KOPT-K1 (cell line): ENCODE measurements around the gene FMNL3.
"Not testable (repeated sequence)": the region's sequence is repeated elsewhere in the genome, so short reads cannot be mapped to it uniquely, and the experiment has no call there.

Experiments
- H3K27ac ChIP-seq: fragments of 200-600 bp; sonication (generic); 2 replicates; pipeline ENCODE4 v1.5.1; 2016; ENCODE audit warnings: antibody characterized with exemption, mild to moderate bottlenecking, low read depth, low read length; ENCODE audit not compliant: poor library complexity, severe bottlenecking
- H3K36me3 ChIP-seq: fragments of 200-600 bp; sonication (generic); 2 replicates; pipeline ENCODE4 v1.5.1; 2017; ENCODE audit warnings: antibody characterized with exemption, mild to moderate bottlenecking, low read length, moderate library complexity; ENCODE audit not compliant: insufficient read depth
- H3K9me3 ChIP-seq: fragments of 200-600 bp; sonication (generic); 2 replicates; pipeline ENCODE4 v1.5.1; 2017; ENCODE audit warnings: antibody characterized with exemption, low read length, mild to moderate bottlenecking; ENCODE audit not compliant: insufficient read depth, poor library complexity, severe bottlenecking

Gene FMNL3

DNA sequence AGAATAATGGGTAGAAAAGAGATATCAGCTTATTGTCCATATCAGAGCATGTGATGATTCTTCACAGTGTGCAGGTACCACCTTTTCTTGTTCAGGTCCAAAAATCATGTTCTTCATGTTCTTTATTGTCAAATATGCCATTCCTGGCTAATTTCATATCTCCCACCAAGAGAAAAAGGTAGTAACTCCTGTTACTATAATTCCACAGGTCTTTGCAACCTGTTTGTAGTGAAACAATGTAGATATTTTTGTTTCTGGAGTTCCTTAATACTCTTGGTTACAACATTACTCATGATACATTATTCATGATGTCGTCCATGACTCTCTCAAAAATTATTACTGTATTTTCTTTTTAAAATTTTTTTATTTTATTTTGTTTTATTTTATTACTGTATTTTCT, 22.8 kb upstream of the FMNL3 start:
- Histone ChIP-seq H3K27ac (no peak overlapping the region), H3K9me3 (peaks cover under 1% of the 10 kb centered on the region), H3K36me3 (no peaks in the 10 kb centered on the region)

DNA sequence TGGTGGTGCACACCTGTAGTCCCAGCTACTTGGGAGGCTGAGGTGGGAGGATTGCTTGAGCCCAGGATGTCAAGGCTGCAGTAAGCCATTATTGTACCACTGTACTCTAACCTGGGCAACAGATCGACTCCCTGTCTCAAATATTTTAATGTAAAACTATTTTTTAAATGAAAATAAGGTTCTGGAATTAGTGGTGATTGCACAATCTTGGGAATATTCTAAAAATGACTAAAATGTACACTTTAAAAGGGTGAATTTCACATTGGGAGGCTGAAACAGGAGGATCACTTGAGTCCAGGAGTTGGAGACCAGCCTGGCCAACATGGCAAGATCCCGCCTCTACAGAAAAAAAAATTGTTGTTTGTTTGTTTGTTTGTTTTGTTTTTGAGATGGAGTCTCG, 21.2 kb upstream of the FMNL3 start:
- H3K27ac ChIP-seq: no peak overlapping the region
- H3K36me3 ChIP-seq: no peaks in the 10 kb centered on the region
- H3K9me3 ChIP-seq: no peaks in the 10 kb centered on the region

DNA sequence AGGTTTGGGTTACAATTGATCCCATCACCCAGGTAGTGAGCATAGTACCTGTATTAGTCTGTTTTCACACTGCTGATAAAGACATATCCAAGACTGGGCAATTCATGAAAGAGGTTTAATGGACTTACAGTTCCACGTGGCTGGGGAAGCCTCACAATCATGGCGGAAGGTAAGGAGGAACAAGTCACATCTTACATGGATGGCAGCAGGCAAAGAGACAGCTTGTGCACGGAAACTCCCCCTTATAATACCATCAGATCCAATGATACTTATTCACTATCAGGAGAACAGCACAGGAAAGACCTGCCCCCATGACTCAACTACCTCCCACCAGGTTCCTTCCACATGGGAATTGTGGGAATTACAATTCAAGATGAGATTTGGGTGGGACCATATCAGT, 14.2 kb upstream of the FMNL3 start:
- H3K36me3 ChIP-seq, H3K9me3 ChIP-seq, H3K27ac ChIP-seq: not testable (repeated sequence)

DNA sequence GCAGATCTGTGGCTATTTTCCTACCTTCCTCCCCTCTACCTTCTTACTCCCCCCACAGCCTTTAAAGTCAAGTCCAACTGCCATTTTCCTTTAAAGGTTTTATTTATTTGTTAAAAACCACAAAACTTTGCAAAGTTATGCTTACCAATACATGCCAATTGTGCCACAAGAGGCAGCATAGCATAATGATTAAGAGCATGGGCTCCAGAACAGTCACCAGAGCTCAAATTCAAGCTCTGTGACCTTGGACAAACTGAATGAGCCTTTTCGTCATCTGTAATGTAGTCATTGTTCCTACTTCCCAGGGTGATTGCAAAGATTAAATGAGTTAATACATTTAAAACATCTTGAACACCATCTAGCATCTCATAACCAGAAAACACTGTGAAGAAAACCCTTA, 13.0 kb upstream of the FMNL3 start:
- H3K27ac ChIP-seq: no peak overlapping the region
- H3K9me3 ChIP-seq: no peaks in the 10 kb centered on the region
- no peaks in the 10 kb centered on the region for H3K36me3 ChIP-seq

DNA sequence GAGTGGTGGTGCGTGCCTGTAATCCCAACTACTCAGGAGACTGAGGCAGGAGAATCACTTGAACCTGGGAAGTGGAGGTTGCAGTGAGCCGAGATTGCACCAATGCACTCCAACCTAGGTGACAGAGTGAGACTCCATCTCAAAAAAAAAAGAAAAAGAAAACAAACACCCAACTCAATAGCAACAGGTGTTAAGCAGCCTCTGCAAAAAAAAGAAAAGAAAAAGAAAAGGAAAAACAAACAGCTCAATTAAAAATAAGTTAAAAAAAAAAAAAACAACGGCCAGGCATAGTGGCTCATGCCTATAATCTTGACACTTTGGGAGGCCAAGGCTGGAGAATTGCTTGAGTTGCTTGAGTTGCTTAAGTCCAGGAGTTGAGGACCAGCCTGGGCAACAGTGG, 10.6 kb upstream of the FMNL3 start:
- not testable (repeated sequence) for H3K27ac ChIP-seq, H3K36me3 ChIP-seq, H3K9me3 ChIP-seq

DNA sequence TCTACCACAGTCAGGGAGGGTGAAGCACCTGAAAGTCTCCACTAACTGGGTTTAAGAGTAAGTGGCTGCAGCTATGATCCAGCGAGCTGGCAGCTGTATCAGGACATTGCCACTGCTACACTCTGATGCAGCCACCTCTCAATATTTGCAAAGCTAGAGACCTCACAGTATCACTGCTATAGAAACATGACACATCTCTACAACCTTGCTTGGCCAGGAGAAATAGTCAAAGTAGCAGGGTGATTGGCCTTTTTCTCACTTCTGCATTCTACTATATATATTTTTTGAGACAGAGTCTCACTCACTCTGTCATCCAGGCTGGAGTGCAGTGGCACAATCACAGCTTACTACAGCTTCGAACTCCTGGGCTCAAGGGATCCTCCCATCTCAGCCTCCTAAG, 9.3 kb upstream of the FMNL3 start:
- H3K9me3 ChIP-seq: no peaks in the 10 kb centered on the region
- H3K27ac ChIP-seq: no peak overlapping the region
- no peaks in the 10 kb centered on the region for H3K36me3 ChIP-seq

DNA sequence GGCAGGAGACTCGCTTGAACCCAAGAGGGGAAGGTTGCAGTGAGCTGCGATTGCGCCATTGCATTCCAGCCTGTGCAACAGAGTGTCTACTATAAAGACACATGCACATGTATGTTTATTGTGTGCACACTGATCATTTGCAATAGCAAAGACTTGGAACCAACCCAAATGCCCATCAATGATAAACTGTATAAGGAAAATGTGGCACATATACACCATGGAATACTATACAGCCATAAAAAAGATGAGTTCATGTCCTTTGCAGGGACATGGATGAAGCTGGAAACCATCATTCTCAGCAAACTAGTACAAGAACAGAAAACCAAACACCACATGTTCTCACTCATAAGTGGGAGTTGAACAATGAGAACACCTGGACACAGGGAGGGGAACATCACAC, 6.7 kb upstream of the FMNL3 start:
- not testable (repeated sequence) for H3K27ac ChIP-seq, H3K36me3 ChIP-seq, H3K9me3 ChIP-seq

DNA sequence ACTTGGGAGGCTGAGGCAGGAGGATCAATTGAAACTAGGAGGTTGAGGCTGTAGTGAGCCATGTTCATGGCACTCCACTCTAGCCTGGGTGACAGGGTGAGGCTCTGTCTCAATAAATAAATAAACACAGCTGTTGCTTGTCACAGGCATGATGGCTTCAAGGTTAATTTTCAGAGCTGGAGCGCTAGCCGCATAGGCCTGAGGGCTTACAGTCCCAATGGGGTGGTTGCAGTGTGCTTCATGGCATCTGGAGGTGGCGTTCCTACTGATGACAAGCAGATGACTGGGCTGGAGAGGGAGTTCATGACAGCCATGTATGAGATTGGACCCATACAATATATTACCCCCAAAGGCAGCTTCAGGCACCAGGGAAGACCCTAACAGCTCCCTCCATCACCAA, 1.6 kb upstream of the FMNL3 start:
- H3K27ac ChIP-seq: no peak overlapping the region

DNA sequence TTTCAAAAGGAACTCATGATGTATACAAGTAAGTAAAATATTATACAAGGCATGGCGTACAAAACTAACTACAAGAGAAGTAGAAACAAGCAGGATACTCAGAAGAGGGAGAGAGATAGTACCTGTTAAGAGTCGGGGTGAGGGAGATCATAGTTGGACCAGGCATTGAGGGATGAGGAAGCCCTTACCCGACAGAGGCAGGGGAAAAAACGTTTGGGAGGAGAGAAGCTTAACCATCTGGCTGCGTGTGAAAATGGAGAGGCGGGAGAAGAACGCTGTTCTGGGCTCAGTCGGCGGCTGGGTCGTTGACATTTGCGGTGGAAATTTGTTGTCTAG, 575 bp upstream of the FMNL3 start:
- Histone ChIP-seq H3K27ac (no peak overlapping the region), H3K9me3 (no peaks in the 10 kb centered on the region)

More for the DNA sequence above, 1.6 kb upstream of the FMNL3 start:
- no peaks in the 10 kb centered on the region for H3K9me3 ChIP-seq
- H3K36me3 ChIP-seq: no peaks in the 10 kb centered on the region

DNA sequence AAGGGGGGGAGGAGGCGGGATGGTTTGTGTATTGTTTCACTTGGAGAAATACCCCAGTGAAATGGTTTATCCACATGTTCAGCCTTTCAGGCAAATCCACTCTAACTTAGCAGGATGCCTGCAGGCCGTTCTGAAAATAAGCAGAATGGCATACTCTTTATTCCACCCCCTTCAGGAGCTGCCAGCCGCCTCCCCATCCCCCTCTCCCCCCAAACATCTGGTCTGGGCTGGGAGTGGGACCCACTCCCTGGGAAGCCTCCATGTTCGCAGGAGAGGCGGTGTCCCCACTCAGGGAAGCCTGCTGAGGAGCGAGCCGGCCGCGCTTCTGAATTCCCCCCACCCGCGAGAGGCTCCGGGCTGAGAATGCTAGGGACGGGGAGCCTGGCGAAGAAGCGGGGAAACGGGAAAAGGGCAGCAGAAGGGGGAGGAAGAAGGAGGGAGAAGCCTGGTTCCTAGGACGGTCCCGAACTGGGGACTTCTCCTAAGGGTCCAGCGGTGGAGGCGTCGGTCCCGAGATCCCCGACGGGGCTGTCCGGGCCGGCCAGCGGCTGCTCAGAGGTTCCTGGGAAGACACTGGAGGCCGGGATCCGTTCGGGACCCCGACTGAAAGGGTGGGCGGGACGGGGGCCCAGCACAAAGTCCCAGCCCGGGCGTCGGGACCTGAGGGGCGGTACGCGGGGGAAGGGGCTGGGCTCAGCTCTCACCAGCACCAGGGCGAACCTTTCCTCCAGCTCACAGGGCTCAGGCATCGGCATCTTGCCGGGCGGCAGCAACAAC, 666 bp downstream of the FMNL3 start:
- H3K36me3 ChIP-seq: no peaks in the 10 kb centered on the region
- peak overlapping the region; percentile 87 for H3K27ac ChIP-seq
- H3K9me3 ChIP-seq: no peaks in the 10 kb centered on the region

More for the DNA sequence above, 575 bp upstream of the FMNL3 start:
- H3K36me3 ChIP-seq: no peaks in the 10 kb centered on the region

DNA sequence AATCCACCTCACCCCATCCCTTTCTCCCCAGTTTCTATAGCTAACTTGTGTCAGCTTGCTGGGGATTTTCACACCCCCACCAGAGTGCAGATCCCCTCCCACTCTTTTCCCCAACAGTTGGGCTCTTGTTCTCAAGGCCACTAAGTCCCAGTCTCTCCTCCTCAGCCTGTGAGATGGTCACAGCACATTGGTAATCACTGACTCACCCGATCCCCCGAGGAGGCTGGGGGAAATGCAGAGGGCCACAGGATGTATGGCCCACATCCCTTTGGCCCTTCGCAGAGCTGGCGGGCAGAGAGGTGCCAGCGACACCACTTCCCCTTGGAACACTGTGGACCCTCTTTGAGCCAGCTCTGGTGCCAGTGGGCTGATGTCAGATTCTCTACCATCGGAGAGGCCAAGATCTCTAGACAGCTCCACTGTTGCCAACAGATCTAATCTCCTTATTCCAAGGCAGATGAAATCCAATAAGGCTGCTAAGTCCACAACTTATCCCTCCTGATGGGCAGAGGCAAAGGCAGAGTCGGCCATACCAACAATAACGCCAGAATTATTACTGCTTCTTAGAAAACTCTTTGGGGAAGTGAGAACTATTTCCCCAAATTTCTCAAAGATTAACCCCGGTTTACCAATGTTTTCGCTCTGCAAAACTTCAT, 1.6 kb downstream of the FMNL3 start:
- Histone ChIP-seq H3K9me3 (no peaks in the 10 kb centered on the region), H3K27ac (peak overlapping the region; percentile 87), H3K36me3 (no peaks in the 10 kb centered on the region)

DNA sequence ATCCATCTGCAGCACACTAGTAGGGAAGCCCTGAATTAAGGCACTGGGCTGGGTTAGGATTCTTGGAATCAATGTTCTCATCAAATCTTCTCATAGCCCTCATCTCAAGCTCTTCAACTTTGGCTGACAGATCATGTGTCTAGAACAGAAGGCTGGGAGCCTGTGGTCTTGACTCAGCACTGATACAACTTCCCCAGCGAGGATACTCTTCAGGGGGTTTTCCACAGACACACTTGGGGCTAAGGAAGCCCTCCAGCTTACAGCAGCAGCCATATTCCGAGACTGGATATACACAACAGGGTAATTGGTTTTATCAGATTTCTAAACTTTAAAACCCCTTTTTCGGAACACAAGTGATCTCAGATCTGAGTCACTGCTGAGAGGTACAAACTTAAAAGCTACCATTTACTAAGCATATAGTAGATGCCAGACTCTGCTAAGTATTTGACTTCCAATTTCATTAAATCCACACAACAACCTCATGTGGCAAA, 3.5 kb downstream of the FMNL3 start:
- Histone ChIP-seq H3K27ac (no peak overlapping the region), H3K9me3 (no peaks in the 10 kb centered on the region), H3K36me3 (no peaks in the 10 kb centered on the region)

DNA sequence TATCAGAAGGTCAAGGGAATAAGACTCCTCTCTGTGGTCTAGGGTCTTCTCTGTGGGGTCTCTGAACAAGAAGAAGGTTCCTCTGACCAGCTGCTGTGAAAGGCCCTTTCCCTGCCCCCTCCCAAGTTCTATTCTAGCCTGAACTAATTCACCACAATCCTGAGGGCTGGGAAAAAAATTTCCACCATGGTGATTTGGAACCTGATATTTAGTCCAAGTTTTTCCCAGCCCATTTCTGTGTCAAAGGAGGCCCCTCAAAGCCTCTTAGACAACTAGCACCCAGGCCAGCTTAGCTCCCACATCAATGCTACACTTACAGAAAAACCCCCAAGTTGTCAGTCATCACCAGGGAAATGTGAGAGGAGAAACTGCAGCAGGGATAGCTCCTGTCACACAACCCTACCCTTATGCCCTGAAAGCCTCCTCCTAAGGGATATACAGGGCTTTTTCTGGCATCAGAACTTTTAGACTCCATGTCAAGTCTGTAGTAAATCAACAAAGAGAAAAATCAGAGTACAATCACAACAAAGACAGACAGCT, 4.5 kb downstream of the FMNL3 start:
- Histone ChIP-seq H3K36me3 (no peaks in the 10 kb centered on the region), H3K27ac (no peak overlapping the region)

DNA sequence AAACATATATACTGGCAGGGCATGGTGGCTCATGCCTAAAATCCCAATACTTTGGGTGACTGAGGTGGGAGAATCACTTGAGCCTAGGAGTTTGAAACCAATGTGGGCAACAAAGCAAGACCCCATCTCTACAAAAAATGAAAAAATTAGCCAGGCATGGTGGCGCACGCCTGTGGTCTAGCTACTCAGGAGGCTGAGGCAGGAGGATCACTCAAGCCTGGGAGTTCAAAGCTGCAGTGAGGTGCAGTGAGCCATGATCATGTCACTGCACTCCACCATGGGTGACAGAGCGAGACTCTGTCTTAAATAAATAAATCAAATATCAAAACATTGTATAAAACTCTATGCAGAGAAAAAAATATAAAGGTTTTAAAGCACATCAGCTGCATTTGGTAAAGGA, 5.2 kb downstream of the FMNL3 start:
- no peaks in the 10 kb centered on the region for H3K9me3 ChIP-seq
- H3K36me3 ChIP-seq: no peaks in the 10 kb centered on the region
- no peak overlapping the region for H3K27ac ChIP-seq

More for the DNA sequence above, 4.5 kb downstream of the FMNL3 start:
- H3K9me3 ChIP-seq: no peaks in the 10 kb centered on the region

DNA sequence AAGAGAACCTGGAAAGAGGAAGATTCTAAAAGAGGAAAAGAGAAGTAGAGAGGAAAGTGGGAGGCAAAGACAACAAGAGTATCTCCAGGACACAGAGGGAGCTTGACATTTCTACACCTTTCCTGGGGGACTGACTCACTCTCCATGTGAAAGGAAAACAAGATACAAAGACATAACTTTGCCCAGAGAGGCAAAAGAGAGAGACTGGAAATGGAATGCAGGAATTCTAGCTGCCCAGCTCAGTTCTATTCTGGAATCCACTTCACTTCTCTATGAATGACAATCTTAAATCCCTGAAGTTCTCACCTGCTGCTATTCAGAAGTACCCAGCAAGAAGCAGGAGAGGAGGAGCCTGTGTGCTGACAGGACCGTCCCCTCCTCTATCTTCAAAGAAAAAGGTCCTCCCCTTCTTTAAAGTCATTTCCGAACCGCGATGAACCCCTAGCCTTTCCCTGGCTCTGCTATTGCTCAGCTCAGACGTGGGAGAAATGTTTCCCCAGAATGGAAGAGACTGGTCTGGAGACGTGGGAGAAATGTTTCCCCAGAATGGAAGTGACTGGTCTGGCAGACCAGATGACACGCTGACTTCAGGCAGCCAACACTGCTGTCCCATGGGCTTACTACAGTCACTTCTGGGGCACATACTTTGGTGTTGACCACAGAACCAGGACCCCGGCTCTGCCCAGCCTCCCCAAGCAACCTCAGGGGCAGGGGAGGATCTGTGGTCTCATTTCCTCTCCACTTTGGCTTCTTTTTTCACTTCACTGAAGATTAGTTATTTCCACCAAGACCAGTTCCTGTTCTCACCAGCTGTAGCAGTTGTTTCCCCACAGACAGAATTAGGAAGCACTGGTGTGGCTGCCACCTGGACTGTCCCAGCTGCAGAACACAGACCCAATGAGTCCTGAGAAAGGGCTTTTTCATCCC, 8.3 kb downstream of the FMNL3 start:
- peak overlapping the region; percentile 57 for H3K27ac ChIP-seq
- H3K36me3 ChIP-seq: no peaks in the 10 kb centered on the region
- H3K9me3 ChIP-seq: no peaks in the 10 kb centered on the region
